Keratinocyte (primary cell): Measurements from ENCODE around the gene FRS3. TPM values are rescaled to one million over a fixed set of nuclear protein-coding genes. Genes with fewer than 3 reads are reported as not detected.

Source experiments
- DNase-seq: peaks from one replicate; pipeline ENCODE4 v3.0.0-alpha.2; 2011; ENCODE audit warnings: low read depth, missing footprints, low spot score
- FAIRE-seq: peaks from 2 replicates; lab custom pipeline; 2011; peaks lifted over from hg19 to GRCh38; lab: Jason Lieb, UNC
- H2AFZ ChIP-seq: 2 replicates; pipeline ENCODE4 v1.6.0; 2012; ENCODE audit warnings: low read length, control low read depth, inconsistent platforms; ENCODE audit not compliant: control insufficient read depth
- H3K27ac ChIP-seq: 2 replicates; pipeline ENCODE4 v1.5.1; 2011; ENCODE audit warnings: low read length; ENCODE audit not compliant: control insufficient read depth, insufficient read depth
- H3K27me3 ChIP-seq: 3 replicates; pipeline ENCODE4 v1.6.0; 2011; ENCODE audit warnings: low read length; ENCODE audit not compliant: control insufficient read depth, insufficient read depth; ENCODE audit errors: extremely low read depth
- H3K36me3 ChIP-seq, 2 experiments: 2 replicates in 1 of 2; 3 replicates in 1 of 2; pipeline ENCODE4 v1.5.1; 2011; ENCODE audit warnings: low read length in 2 of 2, mild to moderate bottlenecking in 1 of 2; ENCODE audit not compliant: control insufficient read depth in 2 of 2, insufficient read depth in 2 of 2; ENCODE audit errors: extremely low read depth in 1 of 2
- H3K4me1 ChIP-seq: 3 replicates; pipeline ENCODE4 v1.5.1; 2011; ENCODE audit warnings: low read length; ENCODE audit not compliant: control insufficient read depth, insufficient read depth; ENCODE audit errors: extremely low read depth
- H3K4me2 ChIP-seq: 3 replicates; pipeline ENCODE4 v1.6.0; 2011; ENCODE audit warnings: low read depth, low read length; ENCODE audit not compliant: control insufficient read depth, insufficient read depth; ENCODE audit errors: extremely low read depth
- H3K4me3 ChIP-seq, 3 experiments: fragments of 200-600 bp in 1 of 3; sonication (generic) in 1 of 3; 2 replicates in 2 of 3; 3 replicates in 1 of 3; pipeline ENCODE4 v1.5.1; 2011 to 2016; ENCODE audit warnings: low read length in 3 of 3, mild to moderate bottlenecking in 3 of 3, control low read depth in 2 of 3, inconsistent platforms in 1 of 3, low read depth in 1 of 3, mixed read lengths in 1 of 3, mixed run types in 1 of 3, moderate library complexity in 1 of 3; ENCODE audit not compliant: control insufficient read depth in 2 of 3, insufficient read depth in 2 of 3; ENCODE audit errors: extremely low read depth in 1 of 3
- H3K79me2 ChIP-seq: 2 replicates; pipeline ENCODE4 v1.6.0; 2012; ENCODE audit warnings: low read length; ENCODE audit not compliant: control insufficient read depth, insufficient read depth
- H3K9ac ChIP-seq: 3 replicates; pipeline ENCODE4 v1.6.0; 2011; ENCODE audit warnings: low read length; ENCODE audit not compliant: control insufficient read depth, insufficient read depth; ENCODE audit errors: extremely low read depth
- H3K9me1 ChIP-seq: 3 replicates; pipeline ENCODE4 v1.6.0; 2011; ENCODE audit warnings: low read length; ENCODE audit not compliant: control insufficient read depth, insufficient read depth; ENCODE audit errors: extremely low read depth
- H3K9me3 ChIP-seq: 2 replicates; pipeline ENCODE4 v1.5.1; 2012; ENCODE audit warnings: low read depth, low read length; ENCODE audit not compliant: control insufficient read depth
- H4K20me1 ChIP-seq: 3 replicates; pipeline ENCODE4 v1.6.0; 2011; ENCODE audit warnings: low read length; ENCODE audit not compliant: control insufficient read depth, insufficient read depth; ENCODE audit errors: extremely low read depth
- EZH2 ChIP-seq: IDR thresholded peaks from one replicate; pipeline ENCODE4 v1.6.1; 2012; ENCODE audit warnings: inconsistent platforms, mild to moderate bottlenecking, low read length, moderate library complexity
- dilution Hi-C: fragments of 300-500 bp; cut with MboI; formaldehyde crosslinking; loops from one replicate; pipeline ENCODE4 v1.7.0; 2020; ENCODE audit warnings: low sequenced_read_pairs; ENCODE audit not compliant: extremely low pct_ligation_motif_present
- polyA plus RNA-seq, 5 experiments: library from polyadenylated mRNA; depleted of rRNA in 3 of 5; stranded (reverse) in 3 of 5; stranded (forward) in 1 of 5; unstranded in 1 of 5; fragments of >200 nt; gene quantifications; 1 replicate in 1 of 5; 2 replicates in 3 of 5; 3 replicates in 1 of 5; pipeline versions ENCODE4 v1.2.1 to v1.2.3, GENCODE V29; 2011 to 2012; ENCODE audit warnings: missing spikeins in 2 of 5, low read depth in 1 of 5, low replicate concordance in 1 of 5
- TF ChIP-seq, protein P1 (sequence below), 3 experiments: IDR thresholded peaks in 1 of 3; conservative IDR thresholded peaks in 1 of 3; optimal IDR thresholded peaks in 1 of 3; 2 replicates in 2 of 3; 3 replicates in 1 of 3; pipeline versions ENCODE3 to v1.5.1; 2011; ENCODE audit warnings: low read length in 3 of 3, mild to moderate bottlenecking in 3 of 3, moderate library complexity in 2 of 3, control low read depth in 1 of 3, inconsistent platforms in 1 of 3; ENCODE audit not compliant: insufficient read depth in 2 of 3; ENCODE audit errors: extremely low read depth in 1 of 3

Gene FRS3
- polyA plus RNA-seq, 1 donor (not counting 4 experiments of a cell fraction or from before 2014, with no cell fraction given) = 2.0 TPM

DNA sequence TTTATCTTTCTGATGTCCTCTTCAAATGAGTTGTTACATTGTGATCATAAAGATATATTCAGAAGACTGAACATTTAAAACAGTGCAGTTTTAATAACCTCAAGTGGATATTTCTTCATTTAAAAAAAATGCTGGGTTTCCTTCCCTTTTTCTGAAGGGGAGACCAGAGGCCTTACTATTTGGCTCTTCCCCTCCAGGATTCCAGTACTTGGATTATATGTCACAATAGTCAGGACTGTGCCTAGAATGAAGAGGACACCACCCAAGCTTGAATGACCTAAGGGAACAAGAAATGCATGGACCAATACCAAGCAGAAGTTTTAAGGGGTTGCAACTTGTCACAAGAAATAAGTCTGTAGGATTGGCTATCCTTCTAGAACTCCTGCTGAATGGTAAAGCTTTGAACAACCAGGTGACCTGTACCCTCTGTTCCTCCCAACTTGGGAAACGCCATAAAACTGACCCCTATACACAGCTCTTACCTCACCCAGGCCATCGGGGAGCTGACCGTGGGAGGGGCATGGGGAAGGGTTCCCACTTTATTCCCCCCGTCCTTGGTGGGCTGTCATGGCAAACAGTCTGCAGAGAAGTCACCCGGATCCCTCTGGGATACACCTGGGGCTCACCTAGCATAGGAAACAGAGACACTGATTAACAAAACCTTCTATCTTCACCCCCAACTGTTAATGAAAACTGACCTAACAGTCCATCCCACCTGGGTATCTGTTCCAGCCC is 2.0 kb downstream of the FRS3 start:
- Histone ChIP-seq H3K27me3 (no peaks in the 10 kb centered on the region), H3K4me2 (no peak overlapping the region), H3K79me2 (no peaks in the 10 kb centered on the region), H3K4me3 (no peak overlapping the region), H4K20me1 (no peaks in the 10 kb centered on the region), H2AFZ (no peak overlapping the region), H3K9me1 (no peaks in the 10 kb centered on the region), H3K27ac (no peak overlapping the region), H3K9me3 (no peaks in the 10 kb centered on the region), H3K36me3 (peaks cover 14 to 18% of the 10 kb centered on the region in 2 experiments), H3K9ac (no peak overlapping the region), H3K4me1 (peaks cover 15% of the 10 kb centered on the region)
- no peak for DNase-seq
- dilution Hi-C loops = no loop called here
- no peak for FAIRE-seq
- no peak for TF ChIP-seq EZH2
- TF ChIP-seq, protein P1, sequence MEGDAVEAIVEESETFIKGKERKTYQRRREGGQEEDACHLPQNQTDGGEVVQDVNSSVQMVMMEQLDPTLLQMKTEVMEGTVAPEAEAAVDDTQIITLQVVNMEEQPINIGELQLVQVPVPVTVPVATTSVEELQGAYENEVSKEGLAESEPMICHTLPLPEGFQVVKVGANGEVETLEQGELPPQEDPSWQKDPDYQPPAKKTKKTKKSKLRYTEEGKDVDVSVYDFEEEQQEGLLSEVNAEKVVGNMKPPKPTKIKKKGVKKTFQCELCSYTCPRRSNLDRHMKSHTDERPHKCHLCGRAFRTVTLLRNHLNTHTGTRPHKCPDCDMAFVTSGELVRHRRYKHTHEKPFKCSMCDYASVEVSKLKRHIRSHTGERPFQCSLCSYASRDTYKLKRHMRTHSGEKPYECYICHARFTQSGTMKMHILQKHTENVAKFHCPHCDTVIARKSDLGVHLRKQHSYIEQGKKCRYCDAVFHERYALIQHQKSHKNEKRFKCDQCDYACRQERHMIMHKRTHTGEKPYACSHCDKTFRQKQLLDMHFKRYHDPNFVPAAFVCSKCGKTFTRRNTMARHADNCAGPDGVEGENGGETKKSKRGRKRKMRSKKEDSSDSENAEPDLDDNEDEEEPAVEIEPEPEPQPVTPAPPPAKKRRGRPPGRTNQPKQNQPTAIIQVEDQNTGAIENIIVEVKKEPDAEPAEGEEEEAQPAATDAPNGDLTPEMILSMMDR (optimal IDR thresholded peaks at IDR 0.05 in 1 of 3, IDR thresholded peaks at IDR 0.05 in 1 of 3, conservative IDR thresholded peaks at IDR 0.05 in 1 of 3; ENCODE audit: extremely low read depth in 1 of 3, insufficient read depth in 2 of 3, low read length in 3 of 3) = no peak

DNA sequence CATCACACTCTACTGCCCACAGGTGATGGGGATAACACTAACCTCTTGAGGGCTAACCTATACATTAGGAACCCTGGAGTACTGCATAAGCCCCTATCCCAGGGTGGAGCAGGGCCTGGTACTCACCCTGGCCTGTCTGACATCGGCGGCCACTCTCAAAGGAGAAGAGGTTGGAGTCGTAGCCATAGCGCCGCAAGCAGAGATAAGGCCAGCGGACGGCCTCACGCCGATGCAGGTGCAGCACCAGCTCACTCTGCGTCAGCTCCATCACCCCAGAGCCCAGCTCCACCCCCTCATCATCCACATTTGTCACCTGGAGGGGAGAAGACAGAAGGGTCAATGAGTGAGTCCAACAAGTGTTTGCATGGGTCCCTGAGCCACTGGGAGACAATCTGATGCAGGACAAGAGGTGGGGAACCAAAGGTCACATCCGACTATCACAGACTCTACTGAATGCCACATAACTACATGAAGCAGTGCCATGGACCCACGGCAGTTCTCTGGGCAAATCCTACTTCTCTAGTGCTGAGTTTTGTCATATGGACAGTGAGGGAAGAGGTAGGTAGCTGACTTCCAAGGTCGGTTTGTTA is 4.3 kb downstream of the FRS3 start:
- H3K36me3 ChIP-seq = peaks cover 15 to 23% of the 10 kb centered on the region in 2 experiments
- no peak overlapping the region for H2AFZ ChIP-seq
- H4K20me1 ChIP-seq = no peaks in the 10 kb centered on the region
- FAIRE-seq = no peak
- no peaks in the 10 kb centered on the region for H3K9me1 ChIP-seq
- peaks cover 6% of the 10 kb centered on the region for H3K4me1 ChIP-seq
- no peak for TF ChIP-seq EZH2
- TF ChIP-seq, protein P1 (optimal IDR thresholded peaks at IDR 0.05 in 1 of 3, IDR thresholded peaks at IDR 0.05 in 1 of 3, conservative IDR thresholded peaks at IDR 0.05 in 1 of 3; ENCODE audit: extremely low read depth in 1 of 3, insufficient read depth in 2 of 3, low read length in 3 of 3) = no peak
- dilution Hi-C loops = no loop called here
- no peak for DNase-seq
- H3K4me3 ChIP-seq = no peak overlapping the region
- no peaks in the 10 kb centered on the region for H3K79me2 ChIP-seq
- no peaks in the 10 kb centered on the region for H3K9me3 ChIP-seq
- H3K9ac ChIP-seq = no peak overlapping the region
- H3K27me3 ChIP-seq = no peaks in the 10 kb centered on the region
- H3K4me2 ChIP-seq = no peak overlapping the region
- no peak overlapping the region for H3K27ac ChIP-seq
